GM12801 (cell line): ENCODE measurements around the gene SLC25A45.

Experiments used
- TF ChIP-seq, protein P1 (sequence below): IDR thresholded peaks from one replicate; pipeline ENCODE4 v1.5.1; 2011; ENCODE audit warnings: control low read depth; ENCODE audit not compliant: insufficient read length; ENCODE audit errors: extremely low read depth

The SLC25A45 gene

DNA sequence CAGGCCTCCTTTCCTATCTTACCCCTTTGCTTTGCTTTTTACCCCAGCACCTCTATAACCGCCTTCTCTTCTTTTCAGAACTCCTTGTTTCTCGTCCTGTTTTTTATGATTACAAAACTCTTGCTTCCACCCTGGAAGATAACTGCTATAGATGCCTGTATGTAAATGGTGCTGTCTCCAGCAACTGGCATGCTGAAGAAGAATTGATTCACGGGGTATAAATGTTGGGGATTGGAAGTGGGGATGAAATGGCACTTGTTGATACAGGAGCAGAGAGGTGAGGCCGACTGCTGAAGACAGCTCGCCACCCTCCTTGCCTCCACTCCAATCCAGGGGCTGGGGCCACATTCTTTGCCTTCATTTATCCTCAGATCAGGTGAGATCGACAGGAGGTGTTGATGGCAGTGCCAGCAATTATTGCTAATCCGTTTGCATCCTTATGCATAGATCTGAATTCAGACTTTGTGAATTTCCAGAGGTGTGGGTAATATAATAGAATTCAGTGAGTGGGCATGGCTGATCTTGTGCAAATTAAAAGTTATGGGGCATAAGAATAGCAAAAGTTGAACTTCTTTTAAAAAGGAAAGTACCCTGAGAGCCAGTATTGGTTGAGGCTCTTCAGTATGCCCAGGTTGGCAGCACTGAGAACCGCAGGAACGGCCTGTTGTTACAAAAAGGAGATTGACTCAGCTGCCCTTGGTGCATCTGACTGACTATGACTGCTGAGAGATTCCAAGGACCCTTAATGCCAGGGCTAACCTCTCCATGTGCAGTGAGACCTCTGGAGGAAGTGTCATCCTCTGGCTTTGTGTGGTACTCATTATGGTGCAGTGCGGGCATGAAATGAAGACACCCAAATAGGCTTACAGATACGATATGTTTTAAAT lies 45.5 kb upstream of the SLC25A45 start:
- TF ChIP-seq, protein P1, sequence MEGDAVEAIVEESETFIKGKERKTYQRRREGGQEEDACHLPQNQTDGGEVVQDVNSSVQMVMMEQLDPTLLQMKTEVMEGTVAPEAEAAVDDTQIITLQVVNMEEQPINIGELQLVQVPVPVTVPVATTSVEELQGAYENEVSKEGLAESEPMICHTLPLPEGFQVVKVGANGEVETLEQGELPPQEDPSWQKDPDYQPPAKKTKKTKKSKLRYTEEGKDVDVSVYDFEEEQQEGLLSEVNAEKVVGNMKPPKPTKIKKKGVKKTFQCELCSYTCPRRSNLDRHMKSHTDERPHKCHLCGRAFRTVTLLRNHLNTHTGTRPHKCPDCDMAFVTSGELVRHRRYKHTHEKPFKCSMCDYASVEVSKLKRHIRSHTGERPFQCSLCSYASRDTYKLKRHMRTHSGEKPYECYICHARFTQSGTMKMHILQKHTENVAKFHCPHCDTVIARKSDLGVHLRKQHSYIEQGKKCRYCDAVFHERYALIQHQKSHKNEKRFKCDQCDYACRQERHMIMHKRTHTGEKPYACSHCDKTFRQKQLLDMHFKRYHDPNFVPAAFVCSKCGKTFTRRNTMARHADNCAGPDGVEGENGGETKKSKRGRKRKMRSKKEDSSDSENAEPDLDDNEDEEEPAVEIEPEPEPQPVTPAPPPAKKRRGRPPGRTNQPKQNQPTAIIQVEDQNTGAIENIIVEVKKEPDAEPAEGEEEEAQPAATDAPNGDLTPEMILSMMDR = no peak

DNA sequence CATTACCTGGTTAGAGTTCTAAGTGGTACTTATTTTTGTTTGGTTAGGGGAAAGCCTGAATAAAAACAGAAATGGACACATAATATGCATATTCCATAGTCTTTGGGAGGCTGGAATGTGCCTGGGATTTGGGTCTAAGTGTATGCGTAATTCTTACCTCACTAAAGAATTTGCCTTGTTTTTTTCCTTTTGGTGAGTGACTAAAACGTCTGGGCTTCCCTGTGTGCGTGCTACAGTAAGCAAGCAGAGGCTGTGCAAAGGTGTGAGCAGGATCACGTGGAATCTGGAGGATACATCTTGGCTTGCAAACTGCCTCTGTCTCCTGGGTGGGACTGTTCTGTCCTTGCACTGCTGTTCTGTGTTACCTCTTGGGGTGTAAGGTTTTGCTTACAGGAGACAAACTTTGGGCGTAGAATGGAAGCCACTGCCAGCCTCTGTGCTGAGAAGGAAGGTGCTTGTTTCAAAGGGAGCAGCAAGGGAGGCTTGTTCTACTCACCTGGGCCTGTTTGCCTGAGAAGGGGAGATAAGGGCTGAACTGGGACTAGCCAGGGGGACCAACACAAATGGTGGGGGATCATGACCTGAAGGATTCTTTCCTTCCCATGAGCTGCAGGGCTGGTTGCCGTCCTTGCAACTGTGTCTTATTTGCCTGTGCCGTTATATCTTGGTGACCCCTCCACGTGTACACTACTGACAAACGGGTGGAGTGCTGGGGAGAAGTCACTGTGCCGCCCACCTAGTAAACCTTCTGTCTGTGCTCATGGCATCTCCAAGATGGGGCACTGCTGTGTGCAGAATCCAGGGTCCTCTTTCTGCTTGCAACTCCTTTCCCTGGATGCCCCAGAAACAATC lies 44.6 kb upstream of the SLC25A45 start:
- TF ChIP-seq, protein P1 = no peak

DNA sequence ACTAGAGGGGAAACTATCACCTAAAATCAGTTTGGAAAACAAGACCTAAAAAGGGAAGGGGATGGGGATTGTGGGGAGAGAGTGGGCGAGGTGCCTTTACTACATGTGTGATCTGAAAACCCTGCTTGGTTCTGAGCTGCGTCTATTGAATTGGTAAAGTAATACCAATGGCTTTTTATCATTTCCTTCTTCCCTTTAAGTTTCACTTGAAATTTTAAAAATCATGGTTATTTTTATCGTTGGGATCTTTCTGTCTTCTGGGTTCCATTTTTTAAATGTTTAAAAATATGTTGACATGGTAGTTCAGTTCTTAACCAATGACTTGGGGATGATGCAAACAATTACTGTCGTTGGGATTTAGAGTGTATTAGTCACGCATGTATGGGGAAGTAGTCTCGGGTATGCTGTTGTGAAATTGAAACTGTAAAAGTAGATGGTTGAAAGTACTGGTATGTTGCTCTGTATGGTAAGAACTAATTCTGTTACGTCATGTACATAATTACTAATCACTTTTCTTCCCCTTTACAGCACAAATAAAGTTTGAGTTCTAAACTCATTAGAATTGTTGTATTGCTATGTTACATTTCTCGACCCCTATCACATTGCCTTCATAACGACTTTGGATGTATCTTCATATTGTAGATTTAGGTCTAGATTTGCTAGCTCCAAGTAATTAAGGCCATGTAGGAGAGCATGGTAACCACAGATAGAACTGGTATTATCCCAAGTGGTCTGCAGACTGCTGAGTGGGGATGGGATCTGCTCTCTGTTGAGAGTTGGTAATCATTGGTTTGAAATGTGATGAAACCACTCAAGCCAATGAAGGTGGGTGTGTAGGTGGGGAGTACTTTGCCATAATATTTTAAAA lies 43.8 kb upstream of the SLC25A45 start:
- TF ChIP-seq, protein P1 = no peak

DNA sequence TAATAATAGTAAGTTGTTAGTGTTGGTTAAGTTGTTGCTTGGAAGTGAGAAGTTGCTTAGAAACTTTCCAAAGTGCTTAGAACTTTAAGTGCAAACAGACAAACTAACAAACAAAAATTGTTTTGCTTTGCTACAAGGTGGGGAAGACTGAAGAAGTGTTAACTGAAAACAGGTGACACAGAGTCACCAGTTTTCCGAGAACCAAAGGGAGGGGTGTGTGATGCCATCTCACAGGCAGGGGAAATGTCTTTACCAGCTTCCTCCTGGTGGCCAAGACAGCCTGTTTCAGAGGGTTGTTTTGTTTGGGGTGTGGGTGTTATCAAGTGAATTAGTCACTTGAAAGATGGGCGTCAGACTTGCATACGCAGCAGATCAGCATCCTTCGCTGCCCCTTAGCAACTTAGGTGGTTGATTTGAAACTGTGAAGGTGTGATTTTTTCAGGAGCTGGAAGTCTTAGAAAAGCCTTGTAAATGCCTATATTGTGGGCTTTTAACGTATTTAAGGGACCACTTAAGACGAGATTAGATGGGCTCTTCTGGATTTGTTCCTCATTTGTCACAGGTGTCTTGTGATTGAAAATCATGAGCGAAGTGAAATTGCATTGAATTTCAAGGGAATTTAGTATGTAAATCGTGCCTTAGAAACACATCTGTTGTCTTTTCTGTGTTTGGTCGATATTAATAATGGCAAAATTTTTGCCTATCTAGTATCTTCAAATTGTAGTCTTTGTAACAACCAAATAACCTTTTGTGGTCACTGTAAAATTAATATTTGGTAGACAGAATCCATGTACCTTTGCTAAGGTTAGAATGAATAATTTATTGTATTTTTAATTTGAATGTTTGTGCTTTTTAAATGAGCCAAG lies 42.9 kb upstream of the SLC25A45 start:
- TF ChIP-seq, protein P1 = no peak

DNA sequence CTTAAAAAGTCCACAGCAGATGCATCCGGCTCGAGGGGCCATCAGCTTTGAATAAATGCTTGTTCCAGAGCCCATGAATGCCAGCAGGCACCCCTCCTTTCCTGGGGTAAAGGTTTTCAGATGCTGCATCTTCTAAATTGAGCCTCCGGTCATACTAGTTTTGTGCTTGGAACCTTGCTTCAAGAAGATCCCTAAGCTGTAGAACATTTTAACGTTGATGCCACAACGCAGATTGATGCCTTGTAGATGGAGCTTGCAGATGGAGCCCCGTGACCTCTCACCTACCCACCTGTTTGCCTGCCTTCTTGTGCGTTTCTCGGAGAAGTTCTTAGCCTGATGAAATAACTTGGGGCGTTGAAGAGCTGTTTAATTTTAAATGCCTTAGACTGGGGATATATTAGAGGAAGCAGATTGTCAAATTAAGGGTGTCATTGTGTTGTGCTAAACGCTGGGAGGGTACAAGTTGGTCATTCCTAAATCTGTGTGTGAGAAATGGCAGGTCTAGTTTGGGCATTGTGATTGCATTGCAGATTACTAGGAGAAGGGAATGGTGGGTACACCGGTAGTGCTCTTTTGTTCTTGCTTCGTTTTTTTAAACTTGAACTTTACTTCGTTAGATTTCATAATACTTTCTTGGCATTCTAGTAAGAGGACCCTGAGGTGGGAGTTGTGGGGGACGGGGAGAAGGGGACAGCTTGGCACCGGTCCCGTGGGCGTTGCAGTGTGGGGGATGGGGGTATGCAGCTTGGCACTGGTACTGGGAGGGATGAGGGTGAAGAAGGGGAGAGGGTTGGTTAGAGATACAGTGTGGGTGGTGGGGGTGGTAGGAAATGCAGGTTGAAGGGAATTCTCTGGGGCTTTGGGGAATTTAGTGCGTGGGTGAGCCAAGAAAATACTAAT lies 42.0 kb upstream of the SLC25A45 start:
- TF ChIP-seq, protein P1 = no peak
